H9 (cell line): ENCODE measurements around the gene RASSF5. TPM values are rescaled to one million over a fixed set of nuclear protein-coding genes. Genes with fewer than 3 reads are reported as not detected.

Experiments
- DNase-seq: peaks from one replicate; pipeline ENCODE4 v3.0.0-alpha.2; 2017
- H2AFZ ChIP-seq: one replicate; pipeline ENCODE4 v1.6.1; 2013; ENCODE audit warnings: mild to moderate bottlenecking, low read length, control low read depth, moderate library complexity
- H2AK5ac ChIP-seq: 2 replicates; pipeline ENCODE4 v1.6.1; 2013; ENCODE audit warnings: low read length, control low read depth, mixed read lengths; ENCODE audit not compliant: insufficient read length
- H2BK120ac ChIP-seq: one replicate; pipeline ENCODE4 v1.6.1; 2013; ENCODE audit warnings: low read depth, mild to moderate bottlenecking, low read length, control low read depth, inconsistent platforms; ENCODE audit not compliant: poor library complexity, severe bottlenecking
- H2BK12ac ChIP-seq: 2 replicates; pipeline ENCODE4 v1.6.1; 2013; ENCODE audit warnings: low read length, control low read depth, mixed read lengths, low read depth; ENCODE audit not compliant: insufficient read length
- H2BK15ac ChIP-seq: 2 replicates; pipeline ENCODE4 v1.6.1; 2013; ENCODE audit warnings: low read depth, low read length, control low read depth
- H2BK20ac ChIP-seq: one replicate; pipeline ENCODE4 v1.6.1; 2013; ENCODE audit warnings: low read depth, mild to moderate bottlenecking, low read length, control low read depth, inconsistent platforms; ENCODE audit not compliant: poor library complexity, severe bottlenecking
- H2BK5ac ChIP-seq: 2 replicates; pipeline ENCODE4 v1.6.1; 2013; ENCODE audit warnings: low read length, control low read depth, mixed read lengths; ENCODE audit not compliant: insufficient read length
- H3K14ac ChIP-seq: 2 replicates; pipeline ENCODE4 v1.6.1; 2013; ENCODE audit warnings: low read length, control low read depth; ENCODE audit not compliant: insufficient read depth
- H3K18ac ChIP-seq: 2 replicates; pipeline ENCODE4 v1.6.1; 2013; ENCODE audit warnings: low read depth, mild to moderate bottlenecking, mixed read lengths, low read length, control low read depth; ENCODE audit not compliant: insufficient read length
- H3K23ac ChIP-seq: 2 replicates; pipeline ENCODE4 v1.6.1; 2013; ENCODE audit warnings: low read length, control low read depth, mixed read lengths, low read depth; ENCODE audit not compliant: insufficient read length
- H3K23me2 ChIP-seq: 2 replicates; pipeline ENCODE4 v1.6.1; 2013; ENCODE audit warnings: low read depth, mild to moderate bottlenecking, mixed read lengths, low read length, control low read depth; ENCODE audit not compliant: insufficient read length, poor library complexity, severe bottlenecking
- H3K27ac ChIP-seq: 2 replicates; pipeline ENCODE4 v1.5.1; 2013; ENCODE audit warnings: low read length, control low read depth, mixed read lengths, low read depth; ENCODE audit not compliant: insufficient read length
- H3K27me3 ChIP-seq: 2 replicates; pipeline ENCODE4 v1.6.1; 2013; ENCODE audit warnings: low read length, control low read depth, inconsistent platforms; ENCODE audit not compliant: insufficient read depth
- H3K4ac ChIP-seq: 2 replicates; pipeline ENCODE4 v1.6.1; 2013; ENCODE audit warnings: low read depth, mild to moderate bottlenecking, control low read depth, inconsistent platforms, low read length, moderate library complexity
- H3K4me1 ChIP-seq: 2 replicates; pipeline ENCODE4 v1.6.1; 2013; ENCODE audit warnings: low read length, control low read depth, inconsistent platforms; ENCODE audit not compliant: insufficient read depth
- H3K4me2 ChIP-seq: 2 replicates; pipeline ENCODE4 v1.6.1; 2013; ENCODE audit warnings: low read length, control low read depth, mixed read lengths; ENCODE audit not compliant: insufficient read length, insufficient read depth
- H3K56ac ChIP-seq: 2 replicates; pipeline ENCODE4 v1.6.1; 2013; ENCODE audit warnings: low read depth, mild to moderate bottlenecking, mixed read lengths, low read length, control low read depth; ENCODE audit not compliant: insufficient read length
- H3K79me1 ChIP-seq: 2 replicates; pipeline ENCODE4 v1.6.1; 2013; ENCODE audit warnings: low read depth, mild to moderate bottlenecking, moderate library complexity, low read length, control low read depth, inconsistent platforms; ENCODE audit not compliant: insufficient read depth, poor library complexity, severe bottlenecking
- H3K79me2 ChIP-seq: 2 replicates; pipeline ENCODE4 v1.6.1; 2013; ENCODE audit warnings: low read length, control low read depth, inconsistent platforms; ENCODE audit not compliant: insufficient read depth
- H3K9ac ChIP-seq: 2 replicates; pipeline ENCODE4 v1.6.1; 2013; ENCODE audit warnings: low read length, control low read depth, mixed read lengths; ENCODE audit not compliant: insufficient read length; ENCODE audit errors: extremely low read depth
- H3K9me3 ChIP-seq: one replicate; pipeline ENCODE4 v1.6.1; 2013; ENCODE audit warnings: low read depth, low read length, inconsistent platforms; ENCODE audit not compliant: control insufficient read depth
- H3T11ph ChIP-seq: one replicate; pipeline ENCODE4 v1.6.1; 2013; ENCODE audit warnings: mild to moderate bottlenecking, low read length, control low read depth, inconsistent platforms
- H4K20me1 ChIP-seq: one replicate; pipeline ENCODE4 v1.6.1; 2013; ENCODE audit not compliant: control insufficient read depth, insufficient read length, insufficient read depth
- H4K5ac ChIP-seq: 2 replicates; pipeline ENCODE4 v1.6.1; 2013; ENCODE audit warnings: low read depth, mild to moderate bottlenecking, mixed read lengths, low read length, control low read depth; ENCODE audit not compliant: insufficient read length
- H4K8ac ChIP-seq: replicated peaks from 2 replicates; pipeline ENCODE4 v1.6.1; 2013; ENCODE audit warnings: low read length, control low read depth, mixed read lengths, low read depth; ENCODE audit not compliant: insufficient read length
- H4K91ac ChIP-seq: 2 replicates; pipeline ENCODE4 v1.6.1; 2013; ENCODE audit warnings: low read depth, mild to moderate bottlenecking, moderate library complexity, mixed read lengths, low read length, control low read depth; ENCODE audit not compliant: insufficient read length
- H3K27ac Mint-ChIP-seq, 3 experiments: 2 replicates in 2 of 3; 3 replicates in 1 of 3; pipeline ENCODE4 v1.8.0; 2020 to 2021; ENCODE audit warnings: mixed read lengths in 3 of 3, mild to moderate bottlenecking in 1 of 3, moderate library complexity in 1 of 3
- H3K27me3 Mint-ChIP-seq: 2 replicates; pipeline ENCODE4 v1.8.0; 2021; ENCODE audit warnings: low read depth, mild to moderate bottlenecking, moderate library complexity, mixed read lengths
- H3K36me3 Mint-ChIP-seq, 3 experiments: 2 replicates in 2 of 3; 3 replicates in 1 of 3; pipeline ENCODE4 v1.8.0; 2020 to 2021; ENCODE audit warnings: low read depth in 3 of 3, mixed read lengths in 3 of 3; ENCODE audit not compliant: insufficient read depth in 1 of 3
- H3K4me1 Mint-ChIP-seq, 2 experiments: 2 replicates each; pipeline ENCODE4 v1.8.0; 2020; ENCODE audit warnings: mixed read lengths in 2 of 2
- H3K4me3 Mint-ChIP-seq, 2 experiments: 2 replicates in 1 of 2; 3 replicates in 1 of 2; pipeline ENCODE4 v1.8.0; 2020 to 2021; ENCODE audit warnings: mild to moderate bottlenecking in 2 of 2, mixed read lengths in 2 of 2, moderate library complexity in 1 of 2
- H3K9me3 Mint-ChIP-seq, 2 experiments: 2 replicates in 1 of 2; 3 replicates in 1 of 2; pipeline ENCODE4 v1.8.0; 2020; ENCODE audit warnings: mild to moderate bottlenecking in 2 of 2, mixed read lengths in 2 of 2, moderate library complexity in 1 of 2
- CTCF ChIP-seq: fragments of 200-600 bp; sonication (generic); conservative IDR thresholded peaks from 3 replicates; pipeline ENCODE4 v1.8.0; 2021; ENCODE audit warnings: antibody characterized with exemption, mild to moderate bottlenecking
- WGBS: extraction: QIAGEN DNeasy Blood & Tissue Kit; methylation state at CpG from one replicate; pipeline ENCODE4 v1.1.7; 2013; ENCODE audit warnings: missing lambda C conversion rate, low lambda C conversion rate, mixed read lengths; ENCODE audit not compliant: insufficient read length; ENCODE audit errors: extremely low coverage; 5-methylcytosine and 5-hydroxymethylcytosine counted together
- total RNA-seq: library from RNA; stranded (reverse); gene quantifications from 2 replicates; pipeline ENCODE4 v1.2.1, GENCODE V29; 2021

Gene RASSF5
- total RNA-seq, 1 experiment from 2014 or later: 0.50 TPM

GRCh38 chr1:206518206-206518605 lies 10.9 kb downstream of the RASSF5 start:
- no peak overlapping the region for H2BK5ac ChIP-seq
- Mint-ChIP-seq H3K4me1 (peaks cover 4% of the 10 kb centered on the region in 2 experiments; a peak in 3 of 4 replicates), H3K4me3 (no peak overlapping the region), H3K27me3 (peaks cover 12% of the 10 kb centered on the region), H3K27ac (no peak overlapping the region), H3K36me3 (no peaks in the 10 kb centered on the region), H3K9me3 (no peaks in the 10 kb centered on the region)
- H3K14ac ChIP-seq: no peak overlapping the region
- no peak for TF ChIP-seq CTCF
- no peak overlapping the region for H4K5ac ChIP-seq
- no peak overlapping the region for H4K8ac ChIP-seq
- no peak overlapping the region for H2BK20ac ChIP-seq
- H2AFZ ChIP-seq: no peak overlapping the region
- no peak overlapping the region for H3K4me2 ChIP-seq
- no peaks in the 10 kb centered on the region for H3K4me1 ChIP-seq
- no peak overlapping the region for H3K9ac ChIP-seq
- no peak overlapping the region for H3K4ac ChIP-seq
- DNase-seq: no peak
- no peak overlapping the region for H3T11ph ChIP-seq
- H3K27me3 ChIP-seq: no peaks in the 10 kb centered on the region
- no peaks in the 10 kb centered on the region for H4K20me1 ChIP-seq
- no peak overlapping the region for H2BK15ac ChIP-seq
- no CpG with 5 or more reads among the region's 18 CpGs for WGBS
- H3K79me1 ChIP-seq: no peaks in the 10 kb centered on the region
- H3K56ac ChIP-seq: no peak overlapping the region
- no peak overlapping the region for H3K23ac ChIP-seq
- no peaks in the 10 kb centered on the region for H3K79me2 ChIP-seq
- H3K27ac ChIP-seq: no peak overlapping the region
- no peaks in the 10 kb centered on the region for H3K9me3 ChIP-seq
- H4K91ac ChIP-seq: no peak overlapping the region
- no peak overlapping the region for H2BK120ac ChIP-seq
- H3K23me2 ChIP-seq: no peaks in the 10 kb centered on the region
- no peak overlapping the region for H3K18ac ChIP-seq
- no peak overlapping the region for H2BK12ac ChIP-seq
- no peak overlapping the region for H2AK5ac ChIP-seq
